ENCODE measurements around the gene CRTC3.
"Not testable (repeated sequence)": the region's sequence is repeated elsewhere in the genome, so short reads cannot be mapped to it uniquely, and the experiment has no call there.

Gene CRTC3

DNA sequence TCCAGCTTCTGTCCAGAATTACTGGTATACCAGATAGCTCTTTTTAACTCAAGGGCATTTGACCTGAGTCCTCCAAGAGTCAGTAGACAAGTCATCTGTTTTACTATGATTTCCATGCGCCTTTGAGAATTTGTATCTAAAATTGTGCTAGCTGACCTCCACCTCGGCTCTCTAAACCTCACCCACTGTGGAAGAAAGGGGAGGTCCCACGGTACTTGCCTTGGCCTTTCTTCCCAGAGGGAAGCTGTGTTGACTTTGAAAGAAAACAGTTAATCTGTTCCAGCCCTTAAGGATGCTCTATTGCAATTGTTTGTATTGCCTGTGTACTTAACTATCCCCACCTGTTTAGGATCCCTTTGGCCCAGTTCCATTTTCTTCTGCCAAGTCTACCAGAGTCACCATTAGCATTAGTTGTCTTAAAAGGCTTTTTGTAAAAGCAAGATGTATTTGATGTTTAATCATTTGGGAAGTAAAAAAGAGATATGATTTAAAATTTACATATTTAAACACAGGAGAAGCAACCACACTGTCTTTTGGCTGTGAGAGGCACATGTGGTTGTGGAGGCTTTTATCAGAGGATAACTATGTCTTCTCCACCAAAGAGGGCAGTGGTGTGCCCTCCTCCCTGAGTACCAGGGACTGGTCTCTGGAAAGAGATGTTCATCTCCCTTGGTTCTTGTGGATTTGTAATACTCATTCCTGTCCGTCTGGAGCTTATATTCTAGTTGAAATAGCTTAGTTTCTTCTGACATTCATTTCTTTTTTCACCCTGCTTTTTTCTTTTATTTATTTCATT lies 88.8 kb downstream of the CRTC3 start:
- no peak for DNase-seq (ENCODE audit: extremely low read depth in 1 of 2, low read depth in 1 of 2)

DNA sequence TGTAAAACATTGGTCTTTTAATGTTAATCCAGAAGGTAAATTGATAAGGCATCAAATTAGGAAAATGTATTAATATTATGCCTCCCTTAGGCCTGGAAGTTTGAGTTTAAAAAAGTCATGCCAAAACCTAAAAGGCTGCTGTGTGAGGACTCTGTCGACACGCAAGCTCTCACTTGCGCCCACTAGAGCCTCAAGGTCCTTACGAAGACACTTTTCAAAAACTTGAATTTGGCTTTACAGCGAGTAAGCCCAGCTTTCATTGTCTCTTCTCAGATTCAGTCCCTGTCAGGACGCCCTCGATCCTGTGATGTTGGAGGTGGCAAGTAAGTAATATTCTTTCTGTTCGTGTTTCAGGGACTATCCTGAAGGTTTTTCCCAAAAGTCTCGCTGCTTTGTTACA lies 89.7 kb downstream of the CRTC3 start:
- no peak for DNase-seq (ENCODE audit: extremely low read depth in 1 of 2, low read depth in 1 of 2)

DNA sequence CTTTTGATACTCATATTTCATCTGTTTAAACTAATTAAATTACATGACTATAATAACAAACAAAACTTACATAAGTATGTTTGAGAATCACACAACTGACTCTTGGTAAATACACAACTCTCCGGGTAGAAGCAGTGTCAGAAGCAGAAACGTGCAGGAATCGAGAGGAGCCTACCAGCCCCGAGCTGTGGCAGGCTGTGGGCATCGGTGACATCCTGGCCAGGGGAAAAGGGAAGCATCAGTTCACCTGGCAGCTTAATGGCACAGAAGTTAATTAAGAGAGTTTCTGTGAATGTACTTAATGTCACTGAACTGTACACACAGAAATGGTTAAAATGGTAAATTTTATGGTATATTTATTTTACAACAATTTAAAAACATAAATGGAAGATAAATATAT lies 90.2 kb downstream of the CRTC3 start:
- no peak for DNase-seq (ENCODE audit: extremely low read depth in 1 of 2, low read depth in 1 of 2)

DNA sequence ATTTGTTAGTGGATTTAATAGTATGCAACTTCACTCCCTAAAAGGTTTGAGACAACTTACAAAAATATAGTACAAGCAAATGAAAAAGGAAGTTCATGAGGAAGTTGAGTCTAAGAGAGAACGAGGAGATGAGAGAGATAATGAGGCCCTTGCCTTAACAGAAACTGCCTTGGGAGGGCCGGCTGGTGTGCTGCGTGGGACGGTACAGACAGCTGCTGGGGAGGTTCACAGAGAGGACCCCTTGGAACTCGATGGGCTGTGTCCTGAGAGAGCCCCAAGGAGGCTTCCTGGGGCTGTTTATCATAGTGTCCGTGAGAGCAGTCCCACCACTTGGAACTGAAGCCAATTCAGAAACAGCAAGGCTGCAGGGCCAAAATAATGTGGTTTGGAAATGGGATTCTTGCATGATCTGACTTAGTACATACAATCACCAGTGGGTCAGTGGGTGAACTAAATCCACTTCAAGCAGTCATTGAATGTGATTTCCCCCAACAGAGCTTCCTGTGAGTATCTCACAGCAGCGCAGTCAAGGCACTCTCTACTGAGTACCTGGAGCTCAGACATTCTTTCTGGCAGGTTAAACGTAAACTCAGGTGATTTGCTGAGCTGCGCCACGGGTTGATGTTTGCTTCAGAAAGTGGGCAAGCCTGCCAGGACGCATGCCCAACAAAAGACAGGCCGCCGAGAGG lies 90.8 kb downstream of the CRTC3 start:
- no peak for DNase-seq (ENCODE audit: extremely low read depth in 1 of 2, low read depth in 1 of 2)

DNA sequence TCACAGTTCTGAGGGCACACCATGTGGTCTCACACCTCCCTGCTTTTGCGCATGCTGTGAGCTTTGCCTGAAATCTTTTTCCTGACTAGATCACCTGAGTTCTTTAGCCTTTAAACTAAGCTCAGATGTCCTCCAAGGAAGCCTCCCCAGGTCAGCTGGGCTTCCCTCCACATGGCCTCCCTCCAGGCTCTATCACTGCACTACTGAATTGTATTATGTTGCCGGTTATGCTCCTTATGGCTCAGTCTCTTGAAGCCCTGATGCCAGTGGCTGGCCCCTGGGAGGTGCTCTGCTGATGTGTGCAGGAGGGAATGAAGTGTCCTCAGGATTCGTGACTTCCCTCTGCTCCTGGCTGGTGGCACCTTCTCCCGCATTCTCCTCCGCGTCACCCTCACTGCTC lies 94.1 kb downstream of the CRTC3 start:
- no peak for DNase-seq (ENCODE audit: extremely low read depth in 1 of 2, low read depth in 1 of 2)

DNA sequence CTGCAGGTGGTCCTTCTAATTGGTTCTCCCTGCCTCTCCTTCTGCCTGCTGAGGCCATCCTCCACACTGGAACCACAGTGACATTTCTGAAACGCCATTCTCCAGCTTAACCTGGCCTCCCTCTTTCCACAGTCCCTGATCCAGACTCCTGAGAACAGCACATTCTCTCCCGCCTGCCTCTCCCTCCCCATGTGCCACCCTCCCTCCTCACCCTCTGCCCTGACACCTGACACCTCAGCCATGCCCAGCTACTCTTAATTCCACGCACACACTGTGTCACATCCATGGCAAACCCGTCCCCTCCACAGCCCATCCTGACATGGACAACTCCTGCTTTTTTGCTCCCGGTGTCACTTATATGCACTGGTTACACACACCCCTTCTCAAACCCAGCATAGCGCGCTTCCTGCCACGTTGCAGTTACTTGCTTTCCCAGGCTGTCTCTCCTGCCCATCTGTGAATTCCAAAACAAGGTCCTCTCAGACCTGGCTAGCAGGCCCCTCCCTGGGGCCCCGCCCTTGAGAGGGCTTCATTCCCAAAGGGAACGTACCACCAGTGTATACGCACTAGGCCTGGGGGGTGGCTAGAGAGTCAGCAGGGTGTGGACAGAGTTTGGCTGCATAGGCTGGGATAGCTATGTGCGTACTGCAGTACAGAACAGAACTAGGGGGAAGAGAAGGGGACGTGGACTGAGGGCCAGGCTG lies 94.7 kb downstream of the CRTC3 start:
- no peak for DNase-seq (ENCODE audit: extremely low read depth in 1 of 2, low read depth in 1 of 2)

DNA sequence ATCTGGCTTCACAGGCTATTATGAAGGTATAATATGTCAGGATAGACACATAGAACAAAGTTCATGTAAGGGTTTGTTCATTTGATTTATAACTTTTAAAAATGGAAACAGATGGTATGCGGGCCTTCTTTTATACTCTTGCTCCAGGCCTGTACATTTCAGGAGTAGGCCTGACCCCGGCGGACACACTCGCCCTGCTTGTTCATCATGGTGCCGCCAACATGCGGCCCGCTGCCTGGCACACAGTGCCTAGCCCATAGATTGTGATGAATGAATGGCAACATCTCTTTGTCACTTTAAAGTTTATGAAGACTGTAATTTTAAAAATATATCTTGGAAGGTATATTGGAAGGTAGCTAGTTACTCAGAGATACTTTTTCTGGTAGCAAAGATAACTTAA lies 95.3 kb downstream of the CRTC3 start:
- no peak for DNase-seq (ENCODE audit: extremely low read depth in 1 of 2, low read depth in 1 of 2)

DNA sequence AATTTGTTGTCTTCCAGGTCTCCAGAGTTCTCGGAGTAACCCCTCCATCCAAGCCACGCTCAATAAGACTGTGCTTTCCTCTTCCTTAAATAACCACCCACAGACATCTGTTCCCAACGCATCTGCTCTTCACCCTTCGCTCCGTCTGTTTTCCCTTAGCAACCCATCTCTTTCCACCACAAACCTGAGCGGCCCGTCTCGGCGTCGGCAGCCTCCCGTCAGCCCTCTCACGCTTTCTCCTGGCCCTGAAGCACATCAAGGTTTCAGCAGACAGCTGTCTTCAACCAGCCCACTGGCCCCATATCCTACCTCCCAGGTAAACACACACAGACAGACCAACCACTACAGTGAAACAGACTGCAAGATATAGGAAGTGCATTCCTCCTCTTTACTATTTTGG lies 99.5 kb downstream of the CRTC3 start:
- DNase-seq (ENCODE audit: extremely low read depth in 1 of 2, low read depth in 1 of 2) = no peak

DNA sequence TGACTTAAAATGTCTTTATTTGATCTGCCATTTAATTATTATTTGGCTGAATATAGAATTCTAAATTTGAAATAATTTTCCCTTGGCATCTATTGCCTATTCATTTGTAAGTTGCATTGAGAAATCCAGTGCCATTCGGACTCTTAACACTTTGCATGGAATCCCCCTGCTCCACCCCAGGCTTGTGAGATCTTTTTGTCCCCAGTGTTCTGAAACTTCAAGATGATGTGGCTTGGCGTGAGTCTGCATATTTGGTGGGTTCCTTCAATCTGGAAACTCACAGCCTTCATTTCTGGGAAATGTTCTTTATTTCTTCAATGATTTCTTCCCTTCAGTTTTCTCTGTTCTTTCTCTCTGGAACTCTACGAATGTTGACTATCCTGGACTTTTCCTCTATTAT lies 103.6 kb downstream of the CRTC3 start:
- no peak for DNase-seq (ENCODE audit: extremely low read depth in 1 of 2, low read depth in 1 of 2)

DNA sequence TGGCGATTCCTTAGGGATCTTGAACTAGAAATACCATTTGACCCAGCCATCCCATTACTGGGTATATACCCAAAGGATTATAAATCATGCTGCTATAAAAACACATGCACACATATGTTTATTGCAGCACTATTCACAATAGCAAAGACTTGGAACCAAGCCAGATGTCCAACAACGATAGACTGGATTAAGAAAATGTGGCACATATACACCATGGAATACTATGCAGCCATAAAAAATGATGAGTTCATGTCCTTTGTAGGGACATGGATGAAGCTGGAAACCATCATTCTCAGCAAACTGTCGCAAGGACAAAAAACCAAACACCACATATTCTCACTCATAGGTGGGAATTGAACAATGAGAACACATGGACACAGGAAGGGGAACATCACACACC lies 107.3 kb downstream of the CRTC3 start:
- DNase-seq (ENCODE audit: extremely low read depth in 1 of 2, low read depth in 1 of 2) = not testable (repeated sequence)

DNA sequence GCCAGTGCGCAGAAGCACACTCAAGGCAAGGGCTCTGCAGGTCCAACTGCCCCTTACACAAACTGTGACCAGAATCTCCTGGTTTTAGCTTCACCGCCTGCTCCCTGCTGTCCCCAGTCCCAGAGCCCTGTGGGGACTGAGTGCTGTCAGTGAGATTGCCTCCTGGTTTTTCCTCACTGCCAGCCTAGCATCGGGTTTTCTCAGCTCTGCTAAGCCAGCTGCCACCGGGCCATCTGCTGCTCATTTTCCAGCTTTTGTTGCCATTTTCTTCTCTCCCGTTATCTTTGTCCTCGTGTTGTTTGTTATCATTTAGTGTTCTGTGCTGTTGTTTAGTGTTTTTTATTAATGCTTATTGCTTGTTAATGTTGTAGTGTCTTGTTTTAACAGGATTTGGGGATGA lies 108.0 kb downstream of the CRTC3 start:
- DNase-seq (ENCODE audit: extremely low read depth in 1 of 2, low read depth in 1 of 2) = no peak

DNA sequence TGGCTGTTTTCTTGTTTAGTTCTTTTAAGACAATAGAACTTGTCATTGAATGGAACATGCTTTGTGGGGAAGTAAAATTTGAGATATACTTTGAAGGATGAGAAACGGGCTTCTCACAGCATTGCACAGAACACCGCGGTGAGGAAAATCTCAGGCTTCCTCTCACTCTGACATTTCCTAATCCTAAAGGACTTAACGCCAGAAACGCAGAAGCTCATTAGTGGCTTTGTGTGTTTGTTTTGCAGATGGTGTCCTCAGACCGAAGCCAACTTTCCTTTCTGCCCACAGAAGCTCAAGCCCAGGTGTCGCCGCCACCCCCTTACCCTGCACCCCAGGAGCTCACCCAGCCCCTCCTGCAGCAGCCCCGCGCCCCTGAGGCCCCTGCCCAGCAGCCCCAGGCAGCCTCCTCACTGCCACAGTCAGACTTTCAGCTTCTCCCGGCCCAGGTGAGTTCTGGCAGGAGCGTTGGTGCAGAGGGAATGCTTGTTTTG lies 108.5 kb downstream of the CRTC3 start:
- DNase-seq (ENCODE audit: extremely low read depth in 1 of 2, low read depth in 1 of 2) = no peak

DNA sequence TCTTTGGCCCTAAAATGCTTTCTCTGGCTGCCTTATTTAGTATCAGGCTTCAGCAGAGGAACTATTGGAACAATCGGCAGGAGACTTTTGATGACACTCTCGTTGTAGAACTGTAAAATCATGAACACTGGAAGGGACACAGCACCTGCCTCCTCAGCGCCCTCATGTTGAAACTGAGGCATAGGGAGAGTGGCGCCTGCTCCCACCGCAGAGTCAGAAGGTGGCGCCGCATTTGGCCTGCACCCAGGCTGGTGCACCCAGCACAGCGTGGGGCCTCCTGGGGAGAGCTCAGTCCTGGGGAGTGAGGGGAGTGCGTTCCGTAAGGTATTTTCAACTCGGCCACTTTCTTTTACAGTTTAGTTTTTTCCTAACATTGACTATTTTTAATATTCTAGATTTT lies 109.2 kb downstream of the CRTC3 start:
- no peak for DNase-seq (ENCODE audit: extremely low read depth in 1 of 2, low read depth in 1 of 2)

DNA sequence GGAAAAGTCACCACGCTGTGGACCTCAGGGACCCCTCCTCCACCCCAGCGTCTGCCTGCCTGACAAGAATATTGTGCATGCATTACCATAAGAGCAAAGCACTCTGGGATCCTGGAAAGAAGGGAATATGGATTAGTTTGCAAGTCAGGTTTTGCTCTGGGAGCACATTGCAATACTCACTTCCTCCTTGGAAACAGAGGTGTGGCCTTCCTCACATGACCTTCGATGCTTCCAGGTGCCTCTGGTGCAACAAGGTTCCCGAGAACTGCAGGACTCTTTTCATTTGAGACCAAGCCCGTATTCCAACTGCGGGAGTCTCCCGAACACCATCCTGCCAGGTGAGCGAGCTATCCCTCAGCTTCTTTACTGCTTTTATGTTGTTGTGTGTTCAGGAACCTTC lies 111.1 kb downstream of the CRTC3 start:
- DNase-seq (ENCODE audit: extremely low read depth in 1 of 2, low read depth in 1 of 2) = no peak

DNA sequence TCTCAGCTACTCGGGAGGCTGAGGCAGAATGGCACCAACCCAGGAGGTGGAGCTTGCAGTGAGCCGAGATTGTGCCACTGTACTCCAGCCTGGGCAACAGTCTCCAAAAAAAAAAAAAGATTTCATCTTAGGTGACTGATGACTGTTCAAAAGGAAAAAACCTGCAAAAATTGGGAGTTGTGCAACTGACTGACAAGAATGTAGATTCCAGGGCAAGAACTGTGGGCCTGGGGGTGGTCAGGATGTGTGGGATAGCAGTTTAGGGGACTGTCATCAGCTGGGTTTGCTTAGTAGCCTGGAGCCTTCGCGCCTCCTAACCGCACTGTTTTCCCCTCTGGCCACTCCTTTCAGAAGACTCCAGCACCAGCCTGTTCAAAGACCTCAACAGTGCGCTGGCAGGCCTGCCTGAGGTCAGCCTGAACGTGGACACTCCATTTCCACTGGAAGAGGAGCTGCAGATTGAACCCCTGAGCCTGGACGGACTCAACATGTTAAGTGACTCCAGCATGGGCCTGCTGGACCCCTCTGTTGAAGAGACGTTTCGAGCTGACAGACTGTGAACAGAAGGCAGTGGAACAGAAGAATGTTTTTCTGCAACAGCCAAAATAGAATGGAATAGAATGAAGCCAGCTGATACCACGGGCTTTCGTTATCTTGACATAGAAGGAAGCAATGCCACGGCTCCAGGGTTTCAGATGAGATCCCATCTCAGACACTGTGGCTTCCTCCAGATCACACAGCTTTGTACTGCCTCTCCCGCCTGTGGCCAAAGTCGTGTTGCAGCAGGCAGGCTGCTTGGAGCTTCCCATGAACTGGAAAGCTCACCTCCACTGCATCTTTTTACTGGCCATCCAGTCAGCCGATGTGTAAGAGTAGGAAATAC lies 112.1 kb downstream of the CRTC3 start:
- no peak for DNase-seq (ENCODE audit: extremely low read depth in 1 of 2, low read depth in 1 of 2)

DNA sequence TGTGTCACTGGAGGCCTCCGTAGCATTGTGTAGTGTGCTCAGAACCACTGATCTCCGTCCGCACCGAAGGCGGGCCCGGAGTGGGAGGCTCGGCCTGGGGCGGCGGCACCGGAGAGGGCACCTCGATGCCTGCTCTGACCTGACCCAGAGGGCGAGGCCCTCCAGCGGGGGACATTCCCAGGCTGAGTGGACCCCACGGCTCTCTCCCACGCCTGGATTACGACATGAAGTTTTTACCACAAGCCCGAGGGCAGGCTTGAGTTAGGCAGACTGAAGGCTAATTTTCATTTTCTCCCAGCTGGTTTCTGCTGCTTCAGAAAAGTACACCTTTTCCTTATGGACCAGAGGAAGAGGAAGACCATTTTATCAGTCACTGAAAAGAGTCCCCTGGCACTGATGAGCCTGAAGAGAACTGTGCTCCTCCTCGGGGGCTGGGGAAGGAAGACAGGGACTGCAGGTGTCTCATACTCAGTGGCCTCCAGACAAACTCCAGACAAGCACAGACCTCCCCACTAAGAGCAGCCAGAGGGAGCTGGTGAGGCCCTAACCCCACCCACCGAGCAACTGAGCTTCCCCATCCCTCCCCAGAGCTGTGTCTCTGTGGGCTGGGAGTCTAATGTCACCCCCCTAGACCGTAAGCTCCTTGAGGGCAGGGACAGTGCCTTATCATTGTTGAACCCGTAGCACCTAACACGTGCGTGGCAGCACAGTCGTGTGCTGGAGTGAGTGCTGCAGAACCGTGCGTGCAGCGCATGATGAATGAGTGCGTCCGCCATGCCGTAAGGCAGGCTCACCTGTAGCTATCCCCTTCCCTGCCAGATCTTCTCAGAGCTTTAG lies 113.0 kb downstream of the CRTC3 start:
- DNase-seq (ENCODE audit: extremely low read depth in 1 of 2, low read depth in 1 of 2) = no peak

DNA sequence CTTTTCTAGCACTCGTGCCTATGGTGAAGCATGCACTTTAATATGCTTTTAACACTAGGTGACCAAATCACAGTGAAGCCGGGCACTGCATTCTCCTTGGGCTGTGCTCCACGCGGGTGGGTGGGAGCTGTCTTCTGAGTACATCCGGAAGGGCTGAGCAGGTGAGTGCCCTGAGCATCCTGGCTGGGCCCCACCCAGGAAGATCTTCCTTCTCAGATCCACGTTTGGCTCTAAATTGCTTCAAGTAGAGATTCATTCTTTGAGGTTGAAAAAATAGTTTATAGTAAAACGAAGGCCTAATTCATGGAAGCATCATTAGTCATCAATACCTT lies 113.5 kb downstream of the CRTC3 start:
- DNase-seq (ENCODE audit: extremely low read depth in 1 of 2, low read depth in 1 of 2) = no peak

DNA sequence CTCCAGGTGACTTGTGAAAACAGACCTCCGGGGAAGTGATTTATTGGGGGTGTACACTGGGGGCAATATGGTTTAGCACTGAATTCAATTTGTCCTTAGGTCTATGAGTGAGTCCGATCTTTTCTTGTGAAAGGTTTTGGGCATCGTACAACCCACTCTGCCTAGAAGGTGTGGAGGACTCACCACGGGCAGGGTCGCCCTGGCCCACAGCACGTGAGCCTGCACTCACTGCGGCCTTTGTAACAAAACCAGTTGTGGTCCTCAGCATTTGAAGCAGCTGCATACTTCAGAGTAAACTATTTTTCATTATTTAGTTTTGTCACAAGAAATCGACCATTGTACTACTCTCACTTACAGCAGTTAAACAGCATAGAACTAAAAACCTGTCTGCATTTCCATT lies 114.8 kb downstream of the CRTC3 start:
- DNase-seq (ENCODE audit: extremely low read depth in 1 of 2, low read depth in 1 of 2) = no peak

DNA sequence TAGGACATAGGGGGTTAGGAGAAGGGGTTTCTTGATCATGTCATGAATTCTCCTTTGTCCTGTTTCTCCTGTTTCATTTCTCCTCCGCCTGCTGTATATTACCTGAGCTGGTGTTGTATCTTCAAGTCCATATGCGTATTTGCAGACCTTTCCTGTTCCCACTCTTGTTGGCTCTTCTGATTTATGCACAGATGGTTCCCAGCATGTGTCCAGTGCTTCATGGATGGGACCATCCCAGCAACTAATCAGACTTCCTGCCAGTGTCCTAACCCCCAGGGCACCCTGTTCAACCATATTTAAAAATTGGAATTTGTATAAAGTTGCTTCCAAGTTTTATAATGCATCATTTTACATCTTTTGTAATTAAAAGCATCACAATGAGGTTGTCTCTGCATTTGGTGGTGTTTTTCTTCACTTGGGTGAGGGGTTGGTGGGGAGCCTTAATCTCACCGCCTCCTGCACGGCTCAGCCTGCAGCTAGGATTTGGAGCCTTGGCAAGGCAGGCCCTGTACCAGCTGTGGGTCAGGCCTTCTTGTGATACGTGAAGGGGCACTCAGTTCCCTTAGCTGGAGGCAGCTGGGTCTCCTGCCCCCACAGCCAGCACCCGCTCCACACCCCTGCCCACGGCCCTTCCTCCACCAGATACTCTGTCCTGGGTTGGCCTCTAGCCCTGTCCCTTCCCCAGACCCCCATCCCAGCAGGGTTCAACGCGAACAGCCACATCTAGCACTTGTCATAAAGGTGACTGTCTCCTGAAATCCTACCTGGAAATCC lies 115.4 kb downstream of the CRTC3 start:
- no peak for DNase-seq (ENCODE audit: extremely low read depth in 1 of 2, low read depth in 1 of 2)
